Glomerular endothelial cell (primary cell): Measurements from ENCODE around the gene ATG16L2. TPM values are rescaled to one million over a fixed set of nuclear protein-coding genes. Genes with fewer than 3 reads are reported as not detected.

Experiments
- DNase-seq: peaks from one replicate; pipeline ENCODE4 v3.0.0-alpha.2; 2011; ENCODE audit warnings: low read depth, low spot score; ENCODE audit errors: extremely low read depth
- total RNA-seq: library from RNA; depleted of rRNA; stranded (reverse); fragments of >200 nt; gene quantifications from 2 replicates; pipeline ENCODE4 v1.2.3, GENCODE V29; 2015

Gene ATG16L2
- total RNA-seq, 1 donor from 2014 or later, result 39.7 TPM

DNA sequence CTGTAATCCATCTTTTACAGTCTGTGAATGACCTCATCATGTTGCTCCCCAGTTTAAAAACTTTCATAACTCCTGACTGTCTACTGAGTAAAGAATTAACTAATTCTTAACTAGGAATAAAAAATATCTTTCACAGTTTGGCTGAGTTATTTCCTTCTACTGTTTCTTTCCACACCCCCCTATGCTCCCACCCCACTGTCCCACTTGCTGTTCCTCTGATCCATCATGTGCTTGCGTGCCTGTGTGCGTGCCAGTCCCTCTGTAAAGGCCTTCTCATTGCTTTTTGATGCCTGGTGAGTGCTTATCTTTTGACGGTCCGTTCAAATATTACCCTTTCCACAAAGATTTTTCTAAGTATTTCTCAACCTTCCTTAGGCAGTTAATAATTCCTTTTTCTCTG is 55.6 kb downstream of the ATG16L2 start:
- no peak for DNase-seq

DNA sequence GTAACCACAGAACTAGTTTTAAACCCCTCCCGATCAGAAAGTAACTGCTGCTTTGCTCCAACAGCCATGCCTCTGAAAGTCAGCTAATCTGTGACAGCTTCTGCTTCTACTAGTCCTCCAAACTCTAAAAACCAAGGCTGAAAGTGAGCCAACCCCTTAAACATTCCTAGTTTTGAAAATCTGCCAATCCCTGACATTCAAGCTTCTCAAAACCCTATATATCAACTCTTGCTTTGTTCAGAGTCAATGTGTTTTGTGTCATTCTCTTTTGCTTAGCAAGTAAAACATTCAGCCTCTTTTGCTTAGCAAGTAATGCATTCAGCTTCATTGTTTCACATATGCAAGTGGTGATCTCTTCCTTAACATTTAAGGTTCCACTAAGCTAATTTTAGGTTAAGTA is 56.9 kb downstream of the ATG16L2 start:
- DNase-seq, result no peak

DNA sequence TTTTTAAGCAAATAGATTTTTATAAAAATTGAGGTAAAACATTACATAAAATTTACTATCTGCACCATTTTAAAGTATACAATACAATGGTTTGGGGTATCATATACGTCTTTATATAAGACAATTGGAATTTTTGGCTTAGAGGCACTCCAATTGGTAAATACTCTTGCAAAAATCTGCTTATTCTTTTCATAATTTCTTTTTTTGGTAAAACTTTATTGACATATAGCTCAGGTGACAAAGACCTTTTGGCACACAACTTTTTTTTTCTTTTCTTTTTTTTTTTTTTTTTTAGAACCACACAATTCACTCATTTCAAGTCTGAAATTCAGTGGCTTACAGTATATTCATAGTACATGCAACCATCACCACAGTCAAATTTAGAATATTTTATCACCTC is 57.8 kb downstream of the ATG16L2 start:
- DNase-seq, result no peak

DNA sequence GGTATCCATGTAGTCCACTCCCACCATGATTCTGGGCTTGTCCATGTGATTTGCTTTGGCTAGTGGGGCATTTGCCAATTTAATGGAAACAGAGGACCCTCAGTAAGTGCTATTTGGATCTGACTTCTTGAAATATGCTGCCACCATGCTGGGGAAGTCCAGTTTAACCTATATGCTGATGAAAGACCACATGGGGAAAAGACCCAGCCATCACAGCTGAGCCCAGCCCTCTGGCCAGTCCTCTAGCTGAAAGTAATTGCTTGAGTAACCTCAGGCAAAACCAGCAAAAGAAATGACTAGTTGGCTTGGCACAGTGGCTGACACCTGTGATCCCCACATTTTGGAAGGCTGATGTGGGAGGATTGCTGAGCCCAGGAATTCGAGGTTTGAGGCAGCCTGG is 61.5 kb downstream of the ATG16L2 start:
- DNase-seq, result no peak

DNA sequence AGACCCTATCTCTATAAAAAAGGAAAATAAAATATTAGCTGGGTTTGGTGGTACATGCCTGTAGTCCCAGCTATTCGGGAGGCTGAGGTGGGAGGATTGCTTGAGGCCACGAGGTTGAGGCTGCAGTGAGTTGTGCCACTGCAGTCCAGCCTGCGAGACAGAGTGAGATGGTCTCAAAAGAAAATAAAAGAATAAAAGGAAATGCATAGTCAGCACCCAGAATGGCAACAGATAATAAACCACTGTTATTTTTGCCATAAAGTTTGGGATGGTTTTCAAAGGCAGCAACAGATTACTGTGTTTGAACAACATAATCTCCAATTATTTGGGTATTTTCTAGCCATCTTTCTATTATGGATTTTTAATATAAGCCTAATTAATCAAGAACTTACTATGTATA is 61.9 kb downstream of the ATG16L2 start:
- DNase-seq, result no peak

Other genes with a start within 250 kb of the ATG16L2 start
- gene PDE2A, start 140.0 kb upstream of the ATG16L2 start, total RNA-seq, result 78.4 and 81.2 TPM in 2 replicates
- 78.6 and 89.8 TPM in 2 replicates for gene ARAP1, start 62.0 kb upstream of the ATG16L2 start, total RNA-seq
- 22.7 and 37.3 TPM in 2 replicates for gene STARD10, start 20.4 kb upstream of the ATG16L2 start, total RNA-seq